GM21390 (cell line): ENCODE measurements around the gene CKAP4.

Experiments used
- ATAC-seq: cut with Tn5 transposase; IDR thresholded peaks from one replicate; pipeline ENCODE4 v1.9.1; 2021; ENCODE audit not compliant: unreplicated experiment

The CKAP4 gene

GRCh38 chr12:106245767-106246166 lies 2.1 kb downstream of the CKAP4 start:
- ATAC-seq = no peak

- no peak for ATAC-seq
Observed at GRCh38 chr12:106243620-106244019, 4.2 kb downstream of the CKAP4 start.

GRCh38 chr12:106240821-106241220 lies 7.0 kb downstream of the CKAP4 start:
- no peak for ATAC-seq

GRCh38 chr12:106239951-106240335 lies 7.9 kb downstream of the CKAP4 start:
- no peak for ATAC-seq

- no peak for ATAC-seq
Observed at GRCh38 chr12:106239241-106239950, 8.4 kb downstream of the CKAP4 start.

GRCh38 chr12:106238146-106238545 lies 9.7 kb downstream of the CKAP4 start:
- no peak for ATAC-seq

GRCh38 chr12:106235770-106236169 lies 12.1 kb downstream of the CKAP4 start:
- no peak for ATAC-seq

GRCh38 chr12:106234449-106234848 lies 13.4 kb downstream of the CKAP4 start:
- no peak for ATAC-seq

GRCh38 chr12:106233011-106233410 lies 14.8 kb downstream of the CKAP4 start:
- no peak for ATAC-seq

GRCh38 chr12:106229036-106229591 lies 18.7 kb downstream of the CKAP4 start:
- no peak for ATAC-seq

- ATAC-seq = no peak
Observed at GRCh38 chr12:106228320-106228710, 19.5 kb downstream of the CKAP4 start.

GRCh38 chr12:106227641-106228319 lies 20.0 kb downstream of the CKAP4 start:
- ATAC-seq = no peak

- ATAC-seq = no peak
Observed at GRCh38 chr12:106226884-106227640, 20.8 kb downstream of the CKAP4 start.

- ATAC-seq = no peak
Observed at GRCh38 chr12:106224355-106224706, 23.5 kb downstream of the CKAP4 start.

- ATAC-seq = peak; percentile 76
Observed at GRCh38 chr12:106223485-106224354, 24.1 kb downstream of the CKAP4 start.

GRCh38 chr12:106220536-106220935 lies 27.3 kb downstream of the CKAP4 start:
- ATAC-seq = no peak

- no peak for ATAC-seq
Observed at GRCh38 chr12:106219043-106219442, 28.8 kb downstream of the CKAP4 start.

- ATAC-seq = no peak
Observed at GRCh38 chr12:106217706-106218105, 30.1 kb downstream of the CKAP4 start.

- no peak for ATAC-seq
Observed at GRCh38 chr12:106214571-106214970, 33.2 kb downstream of the CKAP4 start.

- ATAC-seq = no peak
Observed at GRCh38 chr12:106213662-106214061, 34.2 kb downstream of the CKAP4 start.

- ATAC-seq = no peak
Observed at GRCh38 chr12:106211973-106212372, 35.8 kb downstream of the CKAP4 start.
